Type B pancreatic cell (in vitro differentiated cells): ENCODE measurements around the gene ELL2. TPM values are rescaled to one million over a fixed set of nuclear protein-coding genes. Genes with fewer than 3 reads are reported as not detected.

ENCODE experiments used
- DNase-seq: peaks from one replicate; pipeline ENCODE4 v3.0.0; 2021; ENCODE audit warnings: mixed read lengths; ENCODE audit not compliant: unreplicated experiment; ENCODE audit errors: extremely low spot score
- H3K27ac Mint-ChIP-seq: 2 replicates; pipeline ENCODE4 v1.8.0; 2021; ENCODE audit warnings: mild to moderate bottlenecking, mixed read lengths
- H3K27me3 Mint-ChIP-seq: 2 replicates; pipeline ENCODE4 v1.8.0; 2021; ENCODE audit warnings: mixed read lengths
- H3K36me3 Mint-ChIP-seq: 2 replicates; pipeline ENCODE4 v1.8.0; 2021; ENCODE audit warnings: mixed read lengths
- H3K4me1 Mint-ChIP-seq: one replicate; pipeline ENCODE4 v1.8.0; 2021; ENCODE audit warnings: mixed read lengths; ENCODE audit not compliant: unreplicated experiment
- H3K4me3 Mint-ChIP-seq: 2 replicates; pipeline ENCODE4 v1.8.0; 2021; ENCODE audit warnings: mild to moderate bottlenecking, mixed read lengths
- H3K9me3 Mint-ChIP-seq: 2 replicates; pipeline ENCODE4 v1.8.0; 2021; ENCODE audit warnings: mixed read lengths
- total RNA-seq: library from RNA; stranded (reverse); gene quantifications from 2 replicates; pipeline ENCODE4 v1.2.1, GENCODE V29; 2021; ENCODE audit warnings: low replicate concordance
- TF ChIP-seq, protein P1 (sequence below): fragments of 200-600 bp; sonication (generic); conservative IDR thresholded peaks from 2 replicates; pipeline ENCODE4 v1.5.0; 2021; ENCODE audit warnings: antibody characterized with exemption, mild to moderate bottlenecking

Gene ELL2
- total RNA-seq, 1 donor from 2014 or later: 33.9 TPM

- no peaks in the 10 kb centered on the region for H3K9me3 Mint-ChIP-seq
- TF ChIP-seq, protein P1, sequence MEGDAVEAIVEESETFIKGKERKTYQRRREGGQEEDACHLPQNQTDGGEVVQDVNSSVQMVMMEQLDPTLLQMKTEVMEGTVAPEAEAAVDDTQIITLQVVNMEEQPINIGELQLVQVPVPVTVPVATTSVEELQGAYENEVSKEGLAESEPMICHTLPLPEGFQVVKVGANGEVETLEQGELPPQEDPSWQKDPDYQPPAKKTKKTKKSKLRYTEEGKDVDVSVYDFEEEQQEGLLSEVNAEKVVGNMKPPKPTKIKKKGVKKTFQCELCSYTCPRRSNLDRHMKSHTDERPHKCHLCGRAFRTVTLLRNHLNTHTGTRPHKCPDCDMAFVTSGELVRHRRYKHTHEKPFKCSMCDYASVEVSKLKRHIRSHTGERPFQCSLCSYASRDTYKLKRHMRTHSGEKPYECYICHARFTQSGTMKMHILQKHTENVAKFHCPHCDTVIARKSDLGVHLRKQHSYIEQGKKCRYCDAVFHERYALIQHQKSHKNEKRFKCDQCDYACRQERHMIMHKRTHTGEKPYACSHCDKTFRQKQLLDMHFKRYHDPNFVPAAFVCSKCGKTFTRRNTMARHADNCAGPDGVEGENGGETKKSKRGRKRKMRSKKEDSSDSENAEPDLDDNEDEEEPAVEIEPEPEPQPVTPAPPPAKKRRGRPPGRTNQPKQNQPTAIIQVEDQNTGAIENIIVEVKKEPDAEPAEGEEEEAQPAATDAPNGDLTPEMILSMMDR: no peak
- no peaks in the 10 kb centered on the region for H3K36me3 Mint-ChIP-seq
- H3K27ac Mint-ChIP-seq: no peak overlapping the region
- H3K4me3 Mint-ChIP-seq: no peak overlapping the region
- peaks cover 20% of the 10 kb centered on the region for H3K4me1 Mint-ChIP-seq
- no peaks in the 10 kb centered on the region for H3K27me3 Mint-ChIP-seq
- DNase-seq: no peak
Measured at GRCh38 chr5:95923918-95924544, 37.6 kb downstream of the ELL2 start.

DNA sequence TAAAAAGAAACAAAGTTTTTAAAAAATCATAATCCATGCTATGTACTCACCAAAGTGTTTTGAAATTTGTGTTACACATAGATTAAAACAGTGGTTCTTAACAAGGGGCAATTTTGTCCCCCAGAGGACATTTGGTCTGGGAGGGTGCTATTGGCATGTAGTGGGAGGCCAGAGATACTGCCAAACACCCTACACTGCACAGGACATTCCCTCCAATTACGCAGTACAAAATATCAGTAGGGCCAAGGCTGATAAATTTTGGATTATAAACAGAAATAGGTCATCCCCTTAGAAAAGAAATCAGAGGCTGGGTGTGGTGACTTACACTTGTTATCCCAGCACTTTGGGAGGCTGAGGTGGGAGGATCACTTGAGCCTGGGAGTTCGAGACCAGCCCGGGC lies 38.9 kb downstream of the ELL2 start:
- Mint-ChIP-seq H3K27me3 (no peaks in the 10 kb centered on the region), H3K36me3 (no peaks in the 10 kb centered on the region), H3K27ac (no peak overlapping the region), H3K9me3 (no peaks in the 10 kb centered on the region), H3K4me3 (no peak overlapping the region), H3K4me1 (peaks cover 11% of the 10 kb centered on the region)
- no peak for DNase-seq
- TF ChIP-seq, protein P1: no peak

GRCh38 chr5:95921501-95921900 lies 40.1 kb downstream of the ELL2 start:
- peaks cover 10% of the 10 kb centered on the region for H3K4me1 Mint-ChIP-seq
- H3K9me3 Mint-ChIP-seq: no peaks in the 10 kb centered on the region
- no peak for DNase-seq
- no peak overlapping the region for H3K27ac Mint-ChIP-seq
- no peak overlapping the region for H3K4me3 Mint-ChIP-seq
- H3K36me3 Mint-ChIP-seq: no peaks in the 10 kb centered on the region
- TF ChIP-seq, protein P1: no peak
- H3K27me3 Mint-ChIP-seq: no peaks in the 10 kb centered on the region

- Mint-ChIP-seq H3K27me3 (no peaks in the 10 kb centered on the region), H3K4me1 (peaks cover 14% of the 10 kb centered on the region), H3K9me3 (no peaks in the 10 kb centered on the region), H3K36me3 (peaks cover 5% of the 10 kb centered on the region), H3K27ac (no peak overlapping the region), H3K4me3 (no peak overlapping the region)
- TF ChIP-seq, protein P1: no peak
- no peak for DNase-seq
Measured at GRCh38 chr5:95920822-95921221, 40.8 kb downstream of the ELL2 start.

GRCh38 chr5:95919658-95920057 lies 42.0 kb downstream of the ELL2 start:
- peaks cover 9% of the 10 kb centered on the region for H3K36me3 Mint-ChIP-seq
- peaks cover 11% of the 10 kb centered on the region for H3K4me1 Mint-ChIP-seq
- TF ChIP-seq, protein P1: no peak
- DNase-seq: no peak
- H3K9me3 Mint-ChIP-seq: no peaks in the 10 kb centered on the region
- H3K4me3 Mint-ChIP-seq: no peak overlapping the region
- H3K27ac Mint-ChIP-seq: no peak overlapping the region
- H3K27me3 Mint-ChIP-seq: no peaks in the 10 kb centered on the region
